H1 (cell line): Measurements from ENCODE around the gene SNRPD3. TPM values are rescaled to one million over a fixed set of nuclear protein-coding genes. Genes with fewer than 3 reads are reported as not detected.

ENCODE experiments used
- CTCF ChIA-PET: fragments of 300-600 bp; sonication (Branson Sonifier 250); formaldehyde crosslinking; loops from one replicate; lab custom pipeline; 2021; ENCODE audit not compliant: partially characterized antibody; lab: Charles Lee
- POLR2A ChIA-PET: fragments of 300-600 bp; sonication (Branson Sonifier 250); formaldehyde crosslinking; loops from one replicate; lab custom pipeline; 2021; ENCODE audit warnings: inconsistent platforms; ENCODE audit not compliant: partially characterized antibody; lab: Charles Lee
- DNase-seq, 2 experiments: peaks; one replicate each; pipeline versions ENCODE4 v3.0.0 to v3.0.0-alpha.2; 2010 to 2022; ENCODE audit warnings: low spot score in 2 of 2, low read depth in 1 of 2, mixed read lengths in 1 of 2
- FAIRE-seq: peaks from 2 replicates; lab custom pipeline; 2011; peaks lifted over from hg19 to GRCh38; lab: Jason Lieb, UNC
- H2AFZ ChIP-seq: 2 replicates; pipeline ENCODE4 v1.8.1; 2012; ENCODE audit warnings: low read length, inconsistent platforms
- H2AK5ac ChIP-seq: 2 replicates; pipeline ENCODE4 v1.6.1; 2013; ENCODE audit warnings: low read depth, low read length
- H2BK120ac ChIP-seq: replicated peaks from 2 replicates; pipeline ENCODE3; 2013; ENCODE audit warnings: low read depth, low read length, inconsistent platforms
- H2BK12ac ChIP-seq: 2 replicates; pipeline ENCODE4 v1.6.1; 2013; ENCODE audit warnings: low read depth, low read length
- H2BK15ac ChIP-seq: 2 replicates; pipeline ENCODE4 v1.6.1; 2013; ENCODE audit warnings: low read length
- H2BK20ac ChIP-seq: 2 replicates; pipeline ENCODE4 v1.6.1; 2013; ENCODE audit warnings: low read length
- H2BK5ac ChIP-seq: 2 replicates; pipeline ENCODE4 v1.6.1; 2013; ENCODE audit warnings: low read depth, low read length
- H3K14ac ChIP-seq: 2 replicates; pipeline ENCODE4 v1.6.1; 2013; ENCODE audit warnings: inconsistent platforms; ENCODE audit not compliant: insufficient read length
- H3K18ac ChIP-seq: 2 replicates; pipeline ENCODE4 v1.6.1; 2013; ENCODE audit warnings: low read length; ENCODE audit errors: extremely low read depth
- H3K23ac ChIP-seq: 2 replicates; pipeline ENCODE4 v1.6.1; 2013; ENCODE audit warnings: inconsistent platforms; ENCODE audit not compliant: insufficient read length
- H3K23me2 ChIP-seq: 2 replicates; pipeline ENCODE4 v1.6.1; 2013; ENCODE audit warnings: low read depth, low read length
- H3K27ac ChIP-seq: 2 replicates; pipeline ENCODE4 v1.6.1; 2011; ENCODE audit warnings: low read depth, low read length, inconsistent platforms
- H3K27me3 ChIP-seq, 4 experiments: replicated peaks in 1 of 4; 1 replicate in 1 of 4; 2 replicates in 3 of 4; pipeline versions ENCODE4 v1.6.1 to v1.8.1; 2011 to 2013; ENCODE audit warnings: low read length in 3 of 4, mild to moderate bottlenecking in 3 of 4, inconsistent platforms in 2 of 4, mixed read lengths in 2 of 4, moderate library complexity in 1 of 4; ENCODE audit not compliant: control insufficient read depth in 3 of 4, insufficient read depth in 3 of 4; ENCODE audit errors: extremely low read depth in 1 of 4
- H3K36me3 ChIP-seq, 4 experiments: 2 replicates each; pipeline versions ENCODE4 v1.6.1 to v1.8.1; 2011 to 2013; ENCODE audit warnings: mild to moderate bottlenecking in 4 of 4, low read length in 3 of 4, moderate library complexity in 2 of 4, control low read depth in 1 of 4, inconsistent platforms in 1 of 4; ENCODE audit not compliant: insufficient read depth in 4 of 4, control insufficient read depth in 2 of 4
- H3K4ac ChIP-seq: replicated peaks from 2 replicates; pipeline ENCODE3; 2013; ENCODE audit warnings: low read length, low read depth, mixed read lengths, inconsistent platforms; ENCODE audit not compliant: insufficient read length
- H3K4me1 ChIP-seq, 4 experiments: replicated peaks in 1 of 4; 1 replicate in 1 of 4; 2 replicates in 3 of 4; pipeline versions ENCODE4 v1.6.1 to v1.8.1; 2011 to 2013; ENCODE audit warnings: low read length in 3 of 4, inconsistent platforms in 2 of 4, mixed read lengths in 1 of 4; ENCODE audit not compliant: insufficient read depth in 4 of 4, control insufficient read depth in 3 of 4
- H3K4me2 ChIP-seq, 2 experiments: 2 replicates each; pipeline versions ENCODE4 v1.6.1 to v1.8.1; 2011 to 2013; ENCODE audit warnings: low read depth in 2 of 2, low read length in 2 of 2, control low read depth in 1 of 2, inconsistent platforms in 1 of 2, mild to moderate bottlenecking in 1 of 2; ENCODE audit not compliant: insufficient read depth in 1 of 2
- H3K4me3 ChIP-seq, 4 experiments: fragments of 200-600, 300-600 bp in 1 of 4; sonication (generic), shearing (Covaris generic), sonication (Bioruptor Twin) in 1 of 4; 2 replicates each; pipeline versions ENCODE4 v1.5.1 to v1.8.1; 2011 to 2016; ENCODE audit warnings: low read length in 4 of 4, low read depth in 3 of 4, control low read depth in 2 of 4, inconsistent platforms in 2 of 4, mild to moderate bottlenecking in 2 of 4, mixed read lengths in 1 of 4, moderate library complexity in 1 of 4; ENCODE audit not compliant: insufficient read depth in 2 of 4; ENCODE audit errors: extremely low read depth in 1 of 4
- H3K56ac ChIP-seq: replicated peaks from 2 replicates; pipeline ENCODE3; 2013; ENCODE audit warnings: low read depth, mild to moderate bottlenecking, mixed read lengths, low read length, inconsistent platforms; ENCODE audit not compliant: insufficient read length
- H3K79me1 ChIP-seq: 2 replicates; pipeline ENCODE4 v1.6.1; 2013; ENCODE audit warnings: low read depth, low read length, control low read depth
- H3K79me2 ChIP-seq, 2 experiments: 2 replicates each; pipeline versions ENCODE4 v1.6.1 to v1.8.1; 2012 to 2013; ENCODE audit warnings: low read length in 2 of 2, mild to moderate bottlenecking in 2 of 2, inconsistent platforms in 1 of 2; ENCODE audit not compliant: insufficient read depth in 2 of 2, control insufficient read depth in 1 of 2
- H3K9ac ChIP-seq, 4 experiments: replicated peaks in 1 of 4; 1 replicate in 1 of 4; 2 replicates in 3 of 4; pipeline versions ENCODE4 v1.6.1 to v1.8.1; 2011 to 2013; ENCODE audit warnings: low read depth in 3 of 4, low read length in 3 of 4, control low read depth in 2 of 4, mild to moderate bottlenecking in 2 of 4, moderate library complexity in 2 of 4, inconsistent platforms in 1 of 4; ENCODE audit errors: extremely low read depth in 1 of 4
- H3K9me3 ChIP-seq, 2 experiments: 2 replicates each; pipeline versions ENCODE4 v1.6.1 to v1.8.1; 2012 to 2013; ENCODE audit warnings: mild to moderate bottlenecking in 2 of 2, moderate library complexity in 2 of 2, control low read depth in 1 of 2, inconsistent platforms in 1 of 2, low read depth in 1 of 2, low read length in 1 of 2, mixed read lengths in 1 of 2; ENCODE audit not compliant: insufficient read depth in 2 of 2
- H4K20me1 ChIP-seq, 2 experiments: replicated peaks in 1 of 2; 2 replicates each; pipeline versions ENCODE3 to v1.8.1; 2011 to 2013; ENCODE audit warnings: inconsistent platforms in 2 of 2, low read length in 2 of 2, mild to moderate bottlenecking in 1 of 2; ENCODE audit not compliant: insufficient read depth in 2 of 2, control insufficient read depth in 1 of 2
- H4K5ac ChIP-seq: 2 replicates; pipeline ENCODE4 v1.6.1; 2013; ENCODE audit warnings: low read length, low read depth, mixed read lengths, inconsistent platforms; ENCODE audit not compliant: insufficient read length
- H4K8ac ChIP-seq: 2 replicates; pipeline ENCODE4 v1.8.0; 2013; ENCODE audit warnings: mild to moderate bottlenecking, moderate library complexity, low read length, inconsistent platforms; ENCODE audit not compliant: insufficient read depth; ENCODE audit errors: extremely low read depth
- H4K91ac ChIP-seq: replicated peaks from 2 replicates; pipeline ENCODE3; 2013; ENCODE audit warnings: low read length, mixed read lengths, inconsistent platforms; ENCODE audit not compliant: insufficient read length
- CHD2 ChIP-seq: IDR thresholded peaks from 2 replicates; pipeline ENCODE4 v1.6.1; 2012; ENCODE audit warnings: low read length, improper control_type of control experiment
- CTBP2 ChIP-seq: IDR thresholded peaks from 2 replicates; pipeline ENCODE4 v1.7.0; 2011; ENCODE audit warnings: borderline replicate concordance, mild to moderate bottlenecking, moderate library complexity, mixed read lengths, low read length; ENCODE audit not compliant: insufficient read depth, insufficient read length
- FOSL1 ChIP-seq: IDR thresholded peaks from 2 replicates; pipeline ENCODE4 v1.6.1; 2011; ENCODE audit warnings: mild to moderate bottlenecking, low read depth, low read length, moderate library complexity; ENCODE audit not compliant: insufficient read depth
- GABPA ChIP-seq: IDR thresholded peaks from 2 replicates; pipeline ENCODE4 v1.6.1; 2011; ENCODE audit warnings: mild to moderate bottlenecking, low read length, moderate library complexity, borderline replicate concordance; ENCODE audit not compliant: insufficient read depth
- GTF2F1 ChIP-seq: IDR thresholded peaks from 2 replicates; pipeline ENCODE4 v1.6.1; 2012; ENCODE audit warnings: low read depth, low read length, improper control_type of control experiment, borderline replicate concordance
- HDAC2 ChIP-seq, 2 experiments: fragments of 300-600 bp in 1 of 2; sonication (generic) in 1 of 2; IDR thresholded peaks; 2 replicates each; pipeline ENCODE4 v1.6.1; 2011 to 2012; ENCODE audit warnings: low read depth in 2 of 2, low read length in 2 of 2, mild to moderate bottlenecking in 2 of 2, moderate library complexity in 2 of 2, borderline replicate concordance in 1 of 2, inconsistent platforms in 1 of 2
- NRF1 ChIP-seq: IDR thresholded peaks from 2 replicates; pipeline ENCODE4 v1.6.1; 2011; ENCODE audit warnings: mild to moderate bottlenecking, low read depth, low read length, improper control_type of control experiment
- RAD21 ChIP-seq, 2 experiments: IDR thresholded peaks in 1 of 2; conservative IDR thresholded peaks in 1 of 2; 2 replicates each; pipeline ENCODE4 v1.6.1; 2011; ENCODE audit warnings: low read depth in 2 of 2, low read length in 2 of 2, improper control_type of control experiment in 1 of 2, inconsistent platforms in 1 of 2, mild to moderate bottlenecking in 1 of 2, moderate library complexity in 1 of 2
- SIN3A ChIP-seq, 2 experiments: IDR thresholded peaks in 1 of 2; conservative IDR thresholded peaks in 1 of 2; 2 replicates each; pipeline ENCODE4 v1.6.1; 2011 to 2012; ENCODE audit warnings: low read length in 2 of 2, improper control_type of control experiment in 1 of 2, low read depth in 1 of 2, mild to moderate bottlenecking in 1 of 2
- SUZ12 ChIP-seq: fragments of 200-600 bp; sonication (generic); IDR thresholded peaks from 2 replicates; pipeline ENCODE4 v1.6.1; 2012; ENCODE audit warnings: mild to moderate bottlenecking, inconsistent platforms, low read length, moderate library complexity, mixed read lengths
- WGBS, 2 experiments: shearing (Covaris generic) in 1 of 2; methylation state at CpG; one replicate each; pipeline versions ENCODE4 v1.1.6 to v1.1.7; 2013 to 2015; ENCODE audit warnings: low lambda C conversion rate in 2 of 2, mixed read lengths in 2 of 2, inconsistent platforms in 1 of 2, low coverage in 1 of 2, missing lambda C conversion rate in 1 of 2; ENCODE audit not compliant: insufficient replicate concordance in 2 of 2, insufficient coverage in 1 of 2, insufficient read length in 1 of 2; ENCODE audit errors: extremely low coverage in 1 of 2, missing lambda C conversion rate in 1 of 2; 5-methylcytosine and 5-hydroxymethylcytosine counted together
- polyA plus RNA-seq, 7 experiments: library from polyadenylated mRNA; depleted of rRNA in 3 of 7; stranded (reverse) in 5 of 7; unstranded in 2 of 7; fragments of >200 nt in 5 of 7; fragments of 200-250 nt in 2 of 7; gene quantifications; 1 replicate in 5 of 7; 2 replicates in 1 of 7; 4 replicates in 1 of 7; pipeline versions ENCODE4 v1.2.1 to v1.2.3, GENCODE V29; 2011 to 2013; ENCODE audit warnings: missing spikeins in 2 of 7, mixed read lengths in 2 of 7
- total RNA-seq: library from RNA; stranded (reverse); fragmentation: NEBNext Ultra II Directional; extraction: Animal tissue kit (Norgen Biotek cat#: 25700); gene quantifications from 2 replicates; pipeline ENCODE4 v1.2.1, GENCODE V29; 2021

SNRPD3 gene
- total and polyA plus RNA-seq, 2 of the 8 experiments (the other 6 are each of a cell fraction or from before 2014, with no cell fraction given): 200 to 455 TPM

DNA sequence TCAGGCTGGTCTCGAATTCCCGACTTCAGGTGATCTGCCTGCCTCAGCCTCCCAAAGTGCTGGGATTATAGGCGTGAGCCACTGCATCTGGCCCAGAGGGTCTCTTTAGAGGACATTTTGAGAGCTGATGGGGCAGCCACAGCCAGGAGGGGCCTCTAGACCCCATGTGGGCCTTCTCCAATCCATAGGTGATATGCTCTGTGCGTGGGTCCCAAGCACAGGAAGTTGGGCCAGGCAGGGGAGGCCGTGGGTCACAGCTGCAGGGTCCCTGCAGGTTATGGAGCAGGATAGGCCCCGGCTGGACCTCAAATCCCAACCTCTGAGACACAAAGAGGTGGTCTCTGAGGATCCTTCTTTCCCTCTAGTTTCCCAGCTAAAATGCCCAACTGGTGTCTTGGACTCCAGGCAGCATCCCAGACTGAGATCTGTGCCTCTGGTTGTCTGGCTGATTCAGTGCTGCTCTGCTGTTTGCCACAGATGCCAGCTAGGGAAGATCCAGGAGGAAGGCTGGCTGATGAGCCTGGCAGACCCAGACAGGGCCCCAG lies 35.6 kb downstream of the SNRPD3 start:
- POLR2A ChIA-PET: interaction anchor here (0.7 to 4.4 kb wide), 8 partner anchors 8 to 73 kb away, joined by 3 to 38 read pairs (median 5); partner anchors contain the start of gene GGT1
- TF ChIP-seq CTBP2 (no peak), SIN3A (conservative IDR thresholded peaks at IDR 0.05 in 1 of 2, IDR thresholded peaks at IDR 0.05 in 1 of 2; ENCODE audit: low read depth in 1 of 2, low read length in 2 of 2) (no peak), FOSL1 (no peak), GTF2F1 (no peak), HDAC2 (IDR thresholded peaks at IDR 0.05; ENCODE audit: borderline replicate concordance in 1 of 2, low read depth in 2 of 2, low read length in 2 of 2) (no peak), SUZ12 (no peak), RAD21 (IDR thresholded peaks at IDR 0.05 in 1 of 2, conservative IDR thresholded peaks at IDR 0.05 in 1 of 2; ENCODE audit: low read depth in 2 of 2, low read length in 2 of 2) (no peak), GABPA (no peak), CHD2 (no peak), NRF1 (no peak)

More for the DNA sequence above, 35.6 kb downstream of the SNRPD3 start:
- H4K20me1 ChIP-seq: no peaks in the 10 kb centered on the region
- DNase-seq (no peak), FAIRE-seq (no peak)
- H2BK15ac ChIP-seq: peak overlapping the region; percentile 6; the same call in 1 of the 2 replicates
- H3K23ac ChIP-seq: no peak overlapping the region
- no peak overlapping the region for H4K5ac ChIP-seq
- no peak overlapping the region for H2BK12ac ChIP-seq
- no peak overlapping the region for H3K18ac ChIP-seq
- no peak overlapping the region for H2BK120ac ChIP-seq
- no peaks in the 10 kb centered on the region for H3K27me3 ChIP-seq
- H3K9me3 ChIP-seq: no peaks in the 10 kb centered on the region
- H3K36me3 ChIP-seq: peaks cover 0 to 2% (median 0%) of the 10 kb centered on the region in 4 experiments; a peak in 2 of 8 replicates
- no peak overlapping the region for H3K27ac ChIP-seq
- no peak overlapping the region for H4K91ac ChIP-seq
- CTCF ChIA-PET: interaction anchor here (1.1 to 1.4 kb wide), 2 partner anchors 13 to 170 kb away, joined by 3 to 5 read pairs; no protein-coding TSS in a partner anchor
- no peak overlapping the region for H3K4me3 ChIP-seq
- no peak overlapping the region for H2BK20ac ChIP-seq
- no peak overlapping the region for H3K4ac ChIP-seq
- H3K23me2 ChIP-seq: peaks cover 2% of the 10 kb centered on the region; the same call in 1 of the 2 replicates
- H3K56ac ChIP-seq: no peak overlapping the region
- peak overlapping the region; percentile 69; the same call in 1 of the 2 replicates for H2BK5ac ChIP-seq
- H3K79me2 ChIP-seq: no peaks in the 10 kb centered on the region
- H3K14ac ChIP-seq: no peak overlapping the region
- no peak overlapping the region for H3K9ac ChIP-seq
- H2AFZ ChIP-seq: no peak overlapping the region
- no peaks in the 10 kb centered on the region; the same call in 1 of the 2 replicates for H3K79me1 ChIP-seq
- H2AK5ac ChIP-seq: peak overlapping the region; percentile 86; the same call in 1 of the 2 replicates
- peaks cover 0 to 25% (median 10%) of the 10 kb centered on the region in 4 experiments; a peak in 6 of 7 replicates for H3K4me1 ChIP-seq
- WGBS, 2 experiments: 93% methylated on average over 6 of the region's 6 CpGs; no CpG with 5 or more reads in 1 of the 2 experiments
- H3K4me2 ChIP-seq: no peak overlapping the region; a peak in 1 of 4 replicates
- H4K8ac ChIP-seq: no peak overlapping the region; the same call in 1 of the 2 replicates
